IMR-90 (cell line): ENCODE results near the gene SLC25A26. TPM values are rescaled to one million over a fixed set of nuclear protein-coding genes. Genes with fewer than 3 reads are reported as not detected.

Experiments used
- ATAC-seq: fragments of 200-7000 bp; cut with Tn5 transposase; 2 replicates; pipeline ENCODE4 v1.9.1; 2020; ENCODE audit warnings: low read depth, mild to moderate bottlenecking, moderate library complexity
- BruUV-seq: library from RNA; stranded (reverse); fragments of 400-500 nt; replicated peaks from 2 replicates; lab custom pipeline; 2021; lab: Mats Ljungman, UMichigan
- CTCF ChIA-PET: fragments of 300-600 bp; formaldehyde crosslinking; extraction: SDS; loops from one replicate; lab custom pipeline; 2021; ENCODE audit warnings: antibody characterized with exemption; lab: Yijun Ruan, JAX
- POLR2A ChIA-PET: fragments of 300-600 bp; sonication (Branson Sonifier 250); formaldehyde crosslinking; loops from one replicate; lab custom pipeline; 2022; ENCODE audit warnings: antibody characterized with exemption; ENCODE audit not compliant: unreplicated experiment; lab: Charles Lee
- DNase-seq: peaks from one replicate; pipeline ENCODE4 v3.0.0; 2013
- H2AFZ ChIP-seq: replicated peaks from 2 replicates; pipeline ENCODE3; 2013; ENCODE audit warnings: low read length, mild to moderate bottlenecking; ENCODE audit not compliant: poor library complexity
- H2AK5ac ChIP-seq: 2 replicates; pipeline ENCODE4 v1.6.1; 2013; ENCODE audit warnings: low read depth, low read length, inconsistent platforms
- H2AK9ac ChIP-seq: replicated peaks from 2 replicates; pipeline ENCODE3; 2013; ENCODE audit warnings: mild to moderate bottlenecking, low read depth, low read length, moderate library complexity; ENCODE audit not compliant: poor library complexity
- H2BK120ac ChIP-seq: 2 replicates; pipeline ENCODE4 v1.6.1; 2013; ENCODE audit warnings: low read depth, low read length, inconsistent platforms
- H2BK15ac ChIP-seq: 3 replicates; pipeline ENCODE4 v1.6.1; 2013; ENCODE audit warnings: low read depth, low read length, inconsistent platforms
- H2BK20ac ChIP-seq: 2 replicates; pipeline ENCODE4 v1.6.1; 2013; ENCODE audit warnings: low read depth, mild to moderate bottlenecking, inconsistent platforms, low read length, moderate library complexity
- H2BK5ac ChIP-seq: 2 replicates; pipeline ENCODE4 v1.6.1; 2013; ENCODE audit warnings: mild to moderate bottlenecking, low read depth, low read length, inconsistent platforms; ENCODE audit not compliant: poor library complexity, severe bottlenecking
- H3K14ac ChIP-seq: replicated peaks from 2 replicates; pipeline ENCODE4 v1.6.1; 2013; ENCODE audit warnings: low read depth, low read length, inconsistent platforms
- H3K18ac ChIP-seq: 2 replicates; pipeline ENCODE4 v1.6.1; 2013; ENCODE audit warnings: low read depth, low read length, control low read depth
- H3K23ac ChIP-seq: 2 replicates; pipeline ENCODE4 v1.6.1; 2013; ENCODE audit warnings: low read depth, low read length, inconsistent platforms
- H3K27ac ChIP-seq: 2 replicates; pipeline ENCODE4 v1.5.1; 2013; ENCODE audit warnings: mild to moderate bottlenecking, control low read depth, low read length; ENCODE audit not compliant: insufficient read depth
- H3K27me3 ChIP-seq: 2 replicates; pipeline ENCODE4 v1.6.1; 2013; ENCODE audit warnings: low read length; ENCODE audit not compliant: control insufficient read depth, insufficient read depth
- H3K36me3 ChIP-seq: 2 replicates; pipeline ENCODE4 v1.6.1; 2013; ENCODE audit warnings: low read length, mixed read lengths; ENCODE audit not compliant: control insufficient read depth, insufficient read depth
- H3K4ac ChIP-seq: 2 replicates; pipeline ENCODE4 v1.6.1; 2013; ENCODE audit warnings: low read depth, low read length, inconsistent platforms
- H3K4me1 ChIP-seq: 2 replicates; pipeline ENCODE4 v1.6.1; 2013; ENCODE audit warnings: low read length, mixed read lengths; ENCODE audit not compliant: control insufficient read depth, insufficient read depth
- H3K4me2 ChIP-seq: 2 replicates; pipeline ENCODE4 v1.6.1; 2013; ENCODE audit warnings: low read depth, mild to moderate bottlenecking, control low read depth, low read length, moderate library complexity
- H3K4me3 ChIP-seq: 2 replicates; pipeline ENCODE4 v1.5.1; 2013; ENCODE audit warnings: low read depth, mild to moderate bottlenecking, control low read depth, low read length, moderate library complexity; ENCODE audit not compliant: insufficient read depth
- H3K56ac ChIP-seq: 2 replicates; pipeline ENCODE4 v1.6.1; 2013; ENCODE audit warnings: low read length, inconsistent platforms; ENCODE audit not compliant: insufficient read depth; ENCODE audit errors: extremely low read depth
- H3K79me1 ChIP-seq, 2 experiments: 2 replicates each; pipeline ENCODE4 v1.6.1; 2013; ENCODE audit warnings: low read length in 2 of 2, inconsistent platforms in 1 of 2, low read depth in 1 of 2
- H3K9ac ChIP-seq: 2 replicates; pipeline ENCODE4 v1.6.1; 2013; ENCODE audit warnings: low read depth, low read length, control low read depth
- H3K9me1 ChIP-seq: 2 replicates; pipeline ENCODE4 v1.6.1; 2013; ENCODE audit warnings: low read length, inconsistent platforms; ENCODE audit not compliant: insufficient read depth
- H3K9me3 ChIP-seq: 2 replicates; pipeline ENCODE4 v1.6.1; 2013; ENCODE audit warnings: low read length; ENCODE audit not compliant: control insufficient read depth, insufficient read depth
- H4K20me1 ChIP-seq: 2 replicates; pipeline ENCODE4 v1.6.1; 2013; ENCODE audit warnings: low read length, inconsistent platforms; ENCODE audit not compliant: insufficient read depth
- H4K5ac ChIP-seq: 2 replicates; pipeline ENCODE4 v1.6.1; 2013; ENCODE audit warnings: mild to moderate bottlenecking, low read depth, low read length, control low read depth
- H4K8ac ChIP-seq, 2 experiments: 2 replicates each; pipeline ENCODE4 v1.6.1; 2013; ENCODE audit warnings: low read depth in 2 of 2, low read length in 2 of 2, control low read depth in 1 of 2, inconsistent platforms in 1 of 2
- H4K91ac ChIP-seq: 2 replicates; pipeline ENCODE4 v1.6.1; 2013; ENCODE audit warnings: low read depth, low read length, inconsistent platforms; ENCODE audit not compliant: insufficient read depth
- BHLHE40 ChIP-seq: fragments of 150-350 bp; IDR thresholded peaks from 2 replicates; pipeline ENCODE4 v1.6.1; 2016; ENCODE audit warnings: mild to moderate bottlenecking, low read depth, low read length
- CEBPB ChIP-seq: IDR thresholded peaks from 2 replicates; pipeline ENCODE4 v1.6.1; 2012; ENCODE audit warnings: low read depth, low read length, improper control_type of control experiment
- CHD1 ChIP-seq: IDR thresholded peaks from 2 replicates; pipeline ENCODE4 v1.6.1; 2012; ENCODE audit warnings: low read depth, low read length, improper control_type of control experiment
- CTCF ChIP-seq: conservative IDR thresholded peaks from 2 replicates; pipeline ENCODE4 v1.5.1; 2012; ENCODE audit warnings: mild to moderate bottlenecking, low read depth, low read length, improper control_type of control experiment
- ELK1 ChIP-seq: fragments of 150-350 bp; IDR thresholded peaks from 2 replicates; pipeline ENCODE4 v1.6.1; 2016; ENCODE audit warnings: low read depth, mild to moderate bottlenecking, low read length, moderate library complexity, borderline replicate concordance
- FOS ChIP-seq: fragments of 150-350 bp; IDR thresholded peaks from 2 replicates; pipeline ENCODE4 v1.6.1; 2016; ENCODE audit warnings: low read depth, low read length
- MAFK ChIP-seq: IDR thresholded peaks from 2 replicates; pipeline ENCODE4 v1.6.1; 2012; ENCODE audit warnings: low read depth, low read length, improper control_type of control experiment
- MAZ ChIP-seq: IDR thresholded peaks from 2 replicates; pipeline ENCODE4 v1.6.1; 2012; ENCODE audit warnings: low read depth, mild to moderate bottlenecking, low read length, improper control_type of control experiment, moderate library complexity, borderline replicate concordance
- MXI1 ChIP-seq: IDR thresholded peaks from 2 replicates; pipeline ENCODE4 v1.6.1; 2012; ENCODE audit warnings: low read depth, mild to moderate bottlenecking, low read length, moderate library complexity, borderline replicate concordance
- NFE2L2 ChIP-seq: fragments of 150-350 bp; IDR thresholded peaks from 2 replicates; pipeline ENCODE4 v1.6.1; 2016; ENCODE audit warnings: low read depth, mild to moderate bottlenecking, low read length
- POLR2A ChIP-seq: IDR thresholded peaks from 2 replicates; pipeline ENCODE4 v1.6.1; 2012; ENCODE audit warnings: mild to moderate bottlenecking, low read depth, low read length
- RAD21 ChIP-seq: IDR thresholded peaks from 2 replicates; pipeline ENCODE4 v1.6.1; 2012; ENCODE audit warnings: low read length, improper control_type of control experiment
- RCOR1 ChIP-seq: IDR thresholded peaks from 2 replicates; pipeline ENCODE4 v1.6.1; 2012; ENCODE audit warnings: mild to moderate bottlenecking, low read length, improper control_type of control experiment; ENCODE audit not compliant: insufficient replicate concordance
- RFX5 ChIP-seq: IDR thresholded peaks from 2 replicates; pipeline ENCODE4 v1.8.0; 2012; ENCODE audit warnings: low read depth, mild to moderate bottlenecking, low read length, moderate library complexity
- SMC3 ChIP-seq: fragments of 150-350 bp; IDR thresholded peaks from 2 replicates; pipeline ENCODE4 v1.6.1; 2016; ENCODE audit warnings: low read depth, mild to moderate bottlenecking, antibody characterized with exemption, low read length, moderate library complexity
- USF2 ChIP-seq: fragments of 150-350 bp; IDR thresholded peaks from 2 replicates; pipeline ENCODE4 v1.6.1; 2017; ENCODE audit warnings: mild to moderate bottlenecking, antibody characterized with exemption, low read length, low read depth
- dilution Hi-C: fragments of 300-500 bp; cut with HindIII; formaldehyde crosslinking; loops from one replicate; pipeline ENCODE4 v1.14.3; 2018; ENCODE audit warnings: low sequenced_read_pairs; ENCODE audit not compliant: unreplicated experiment
- in situ Hi-C: fragments of 300-500 bp; cut with MboI; formaldehyde crosslinking; loops from 3 replicates; pipeline ENCODE4 v1.14.3; 2019; ENCODE audit warnings: low sequenced_read_pairs, inconsistent platforms, mixed read lengths
- intact Hi-C: fragments of 100-400 bp; cut with micrococcal nuclease; formaldehyde crosslinking; loops from 2 replicates; pipeline ENCODE4 v1.10.0; 2022
- polyA plus RNA-seq, 3 experiments: library from polyadenylated mRNA; depleted of rRNA; stranded (reverse); fragments of >200 nt; gene quantifications; 2 replicates each; pipeline ENCODE4 v1.2.3, GENCODE V29; 2012; ENCODE audit warnings: low replicate concordance in 1 of 3
- total RNA-seq: library from RNA; depleted of rRNA; stranded (reverse); fragments of >200 nt; gene quantifications from 2 replicates; pipeline ENCODE4 v1.2.3, GENCODE V29; 2012

SLC25A26 gene
- total and polyA plus RNA-seq, 2 of the 4 experiments (the other 2 are of a cell fraction) = 10.9 to 12.7 TPM

DNA sequence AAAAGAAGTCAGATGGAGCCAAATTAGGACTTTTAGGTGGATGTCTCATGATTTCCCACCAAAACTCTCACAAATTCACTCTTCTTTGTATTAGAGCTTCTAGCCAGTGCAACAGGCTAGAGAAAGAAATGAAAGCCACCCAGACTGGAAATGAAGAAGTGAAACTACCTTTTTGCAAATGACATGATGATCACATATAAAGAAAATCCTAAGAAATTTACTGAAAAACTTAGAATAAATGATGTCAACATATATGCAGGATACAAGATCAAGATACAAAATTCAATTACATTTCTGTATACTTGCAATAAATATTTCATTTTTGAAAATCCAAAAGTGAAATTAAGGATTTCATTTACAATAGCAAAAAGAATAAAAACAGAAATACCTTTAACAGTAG is 169.2 kb downstream of the SLC25A26 start:
- Histone ChIP-seq H3K9me1 (peaks cover 18% of the 10 kb centered on the region), H2BK20ac (no peak overlapping the region), H3K79me1 (peaks cover 0 to 15% of the 10 kb centered on the region in 2 experiments; a peak in 3 of 4 replicates), H3K23ac (no peak overlapping the region), H3K14ac (no peak overlapping the region), H2BK15ac (no peak overlapping the region), H2BK120ac (no peak overlapping the region), H4K8ac (no peak overlapping the region), H4K91ac (no peak overlapping the region), H2AK9ac (no peak overlapping the region), H2AK5ac (no peak overlapping the region), H4K5ac (no peak overlapping the region), H4K20me1 (peaks cover 6% of the 10 kb centered on the region; the same call in 1 of the 2 replicates), H3K56ac (no peak overlapping the region), H3K18ac (no peak overlapping the region), H3K36me3 (peaks cover 40% of the 10 kb centered on the region), H2AFZ (no peak overlapping the region), H3K4me1 (peaks cover 11% of the 10 kb centered on the region), H3K9me3 (peaks cover 2% of the 10 kb centered on the region; the same call in 1 of the 2 replicates), H3K27ac (no peak overlapping the region), H3K4ac (no peak overlapping the region), H3K4me2 (no peak overlapping the region), H3K27me3 (no peaks in the 10 kb centered on the region), H2BK5ac (no peak overlapping the region), H3K4me3 (no peak overlapping the region), H3K9ac (no peak overlapping the region)
- no peak for ATAC-seq
- CTCF ChIA-PET = no interaction called here
- POLR2A ChIA-PET = no interaction called here
- intact Hi-C loops = no loop called here
- dilution Hi-C loops = no loop called here
- BruUV-seq = no TSS peak
- in situ Hi-C loops = no loop called here
- DNase-seq = no peak
- TF ChIP-seq CTCF = no peak
- no peak for TF ChIP-seq RCOR1
- TF ChIP-seq CHD1 = no peak
- no peak for TF ChIP-seq SMC3
- TF ChIP-seq MXI1 = no peak
- TF ChIP-seq MAZ = no peak
- TF ChIP-seq USF2 = no peak
- no peak for TF ChIP-seq FOS
- no peak for TF ChIP-seq ELK1
- TF ChIP-seq BHLHE40 = no peak
- no peak for TF ChIP-seq CEBPB
- TF ChIP-seq RFX5 = no peak
- TF ChIP-seq MAFK = no peak
- no peak for TF ChIP-seq RAD21
- no peak for TF ChIP-seq NFE2L2
- no peak for TF ChIP-seq POLR2A
